Measurements from ENCODE around the gene PLPPR1. TPM values are rescaled to one million over a fixed set of nuclear protein-coding genes. Genes with fewer than 3 reads are reported as not detected.
"Not testable (repeated sequence)": the region's sequence is repeated elsewhere in the genome, so short reads cannot be mapped to it uniquely, and the experiment has no call there.

The PLPPR1 gene
- total RNA-seq, 2 donors from 2014 or later = not detected

GRCh38 chr9:101029315-101030085 is 973 bp downstream of the PLPPR1 start:
- no peaks in the 10 kb centered on the region for H3K9me3 Mint-ChIP-seq
- no peak overlapping the region for H3K4me3 Mint-ChIP-seq
- ATAC-seq (replicated peaks) = no peak
- no peaks in the 10 kb centered on the region for H3K4me1 Mint-ChIP-seq
- H3K27me3 Mint-ChIP-seq = peaks cover 26% of the 10 kb centered on the region
- no peaks in the 10 kb centered on the region for H3K36me3 Mint-ChIP-seq (ENCODE audit: low read depth)
- no peak overlapping the region for H3K27ac Mint-ChIP-seq

- no peak for ATAC-seq (replicated peaks)
- no peak overlapping the region for H3K27ac Mint-ChIP-seq
- H3K9me3 Mint-ChIP-seq = no peaks in the 10 kb centered on the region
- H3K27me3 Mint-ChIP-seq = peaks cover 26% of the 10 kb centered on the region
- H3K36me3 Mint-ChIP-seq (ENCODE audit: low read depth) = no peaks in the 10 kb centered on the region
- no peaks in the 10 kb centered on the region for H3K4me1 Mint-ChIP-seq
- H3K4me3 Mint-ChIP-seq = no peak overlapping the region
These were observed 1.5 kb downstream of the PLPPR1 start for GRCh38 chr9:101030086-101030391.

GRCh38 chr9:101032426-101032825 is 3.9 kb downstream of the PLPPR1 start:
- Mint-ChIP-seq H3K4me1 (no peaks in the 10 kb centered on the region), H3K9me3 (no peaks in the 10 kb centered on the region), H3K36me3 (ENCODE audit: low read depth) (no peaks in the 10 kb centered on the region), H3K27ac (no peak overlapping the region), H3K27me3 (peaks cover 17% of the 10 kb centered on the region), H3K4me3 (no peak overlapping the region)
- no peak for ATAC-seq (replicated peaks)

- Mint-ChIP-seq H3K9me3 (no peaks in the 10 kb centered on the region), H3K27ac (no peak overlapping the region), H3K27me3 (peaks cover 15% of the 10 kb centered on the region), H3K4me3 (no peak overlapping the region), H3K4me1 (no peaks in the 10 kb centered on the region), H3K36me3 (ENCODE audit: low read depth) (no peaks in the 10 kb centered on the region)
- no peak for ATAC-seq (replicated peaks)
These were observed 5.7 kb downstream of the PLPPR1 start for GRCh38 chr9:101034222-101034621.

- no peak overlapping the region for H3K27ac Mint-ChIP-seq
- no peaks in the 10 kb centered on the region for H3K4me1 Mint-ChIP-seq
- ATAC-seq (replicated peaks) = no peak
- H3K27me3 Mint-ChIP-seq = peaks cover 10% of the 10 kb centered on the region
- H3K4me3 Mint-ChIP-seq = no peak overlapping the region
- no peaks in the 10 kb centered on the region for H3K36me3 Mint-ChIP-seq (ENCODE audit: low read depth)
- no peaks in the 10 kb centered on the region for H3K9me3 Mint-ChIP-seq
These were observed 6.6 kb downstream of the PLPPR1 start for GRCh38 chr9:101035098-101035497.

GRCh38 chr9:101037430-101037829 is 8.9 kb downstream of the PLPPR1 start:
- no peak for ATAC-seq (replicated peaks)
- Mint-ChIP-seq H3K27me3 (no peaks in the 10 kb centered on the region), H3K4me1 (no peaks in the 10 kb centered on the region), H3K9me3 (no peaks in the 10 kb centered on the region), H3K36me3 (ENCODE audit: low read depth) (no peaks in the 10 kb centered on the region), H3K27ac (no peak overlapping the region), H3K4me3 (no peak overlapping the region)

- H3K36me3 Mint-ChIP-seq (ENCODE audit: low read depth) = no peaks in the 10 kb centered on the region
- no peaks in the 10 kb centered on the region for H3K9me3 Mint-ChIP-seq
- no peak for ATAC-seq (replicated peaks)
- H3K27ac Mint-ChIP-seq = no peak overlapping the region
- H3K4me1 Mint-ChIP-seq = no peaks in the 10 kb centered on the region
- no peak overlapping the region for H3K4me3 Mint-ChIP-seq
- H3K27me3 Mint-ChIP-seq = no peaks in the 10 kb centered on the region
These were observed 10.0 kb downstream of the PLPPR1 start for GRCh38 chr9:101038488-101038887.

GRCh38 chr9:101039581-101039980 is 11.1 kb downstream of the PLPPR1 start:
- ATAC-seq (replicated peaks); H3K9me3 Mint-ChIP-seq; H3K27me3 Mint-ChIP-seq; H3K36me3 Mint-ChIP-seq (ENCODE audit: low read depth); H3K4me1 Mint-ChIP-seq; H3K27ac Mint-ChIP-seq; H3K4me3 Mint-ChIP-seq: not testable (repeated sequence)

- Mint-ChIP-seq H3K4me3 (no peak overlapping the region), H3K4me1 (no peaks in the 10 kb centered on the region), H3K27me3 (peaks cover 11% of the 10 kb centered on the region), H3K36me3 (ENCODE audit: low read depth) (no peaks in the 10 kb centered on the region), H3K27ac (no peak overlapping the region), H3K9me3 (peaks cover 13% of the 10 kb centered on the region)
- ATAC-seq (replicated peaks) = no peak
These were observed 19.4 kb downstream of the PLPPR1 start for GRCh38 chr9:101047848-101048397.

- no peak for ATAC-seq (replicated peaks)
- Mint-ChIP-seq H3K27me3 (peaks cover 11% of the 10 kb centered on the region), H3K9me3 (peaks cover 17% of the 10 kb centered on the region), H3K4me3 (no peak overlapping the region), H3K27ac (no peak overlapping the region), H3K4me1 (no peaks in the 10 kb centered on the region), H3K36me3 (ENCODE audit: low read depth) (no peaks in the 10 kb centered on the region)
These were observed 22.1 kb downstream of the PLPPR1 start for GRCh38 chr9:101050650-101051049.

- no peaks in the 10 kb centered on the region for H3K36me3 Mint-ChIP-seq (ENCODE audit: low read depth)
- peaks cover 3% of the 10 kb centered on the region for H3K9me3 Mint-ChIP-seq
- ATAC-seq (replicated peaks) = no peak
- H3K27ac Mint-ChIP-seq = no peak overlapping the region
- no peaks in the 10 kb centered on the region for H3K4me1 Mint-ChIP-seq
- H3K27me3 Mint-ChIP-seq = peaks cover 3% of the 10 kb centered on the region
- H3K4me3 Mint-ChIP-seq = no peak overlapping the region
These were observed 26.1 kb downstream of the PLPPR1 start for GRCh38 chr9:101054657-101055056.

GRCh38 chr9:101055516-101055915 is 27.0 kb downstream of the PLPPR1 start:
- Mint-ChIP-seq H3K36me3 (ENCODE audit: low read depth) (no peaks in the 10 kb centered on the region), H3K4me3 (no peak overlapping the region), H3K4me1 (no peaks in the 10 kb centered on the region), H3K27me3 (peaks cover 3% of the 10 kb centered on the region), H3K27ac (no peak overlapping the region), H3K9me3 (peaks cover 3% of the 10 kb centered on the region)
- ATAC-seq (replicated peaks) = no peak

GRCh38 chr9:101062686-101063085 is 34.2 kb downstream of the PLPPR1 start:
- ATAC-seq (replicated peaks) = no peak
- peaks cover 4% of the 10 kb centered on the region for H3K27me3 Mint-ChIP-seq
- H3K36me3 Mint-ChIP-seq (ENCODE audit: low read depth) = no peaks in the 10 kb centered on the region
- H3K27ac Mint-ChIP-seq = no peak overlapping the region
- H3K4me3 Mint-ChIP-seq = no peak overlapping the region
- no peaks in the 10 kb centered on the region for H3K4me1 Mint-ChIP-seq
- no peaks in the 10 kb centered on the region for H3K9me3 Mint-ChIP-seq

GRCh38 chr9:101063192-101063591 is 34.7 kb downstream of the PLPPR1 start:
- H3K27ac Mint-ChIP-seq = no peak overlapping the region
- no peak overlapping the region for H3K4me3 Mint-ChIP-seq
- ATAC-seq (replicated peaks) = no peak
- H3K27me3 Mint-ChIP-seq = peaks cover 4% of the 10 kb centered on the region
- no peaks in the 10 kb centered on the region for H3K9me3 Mint-ChIP-seq
- no peaks in the 10 kb centered on the region for H3K36me3 Mint-ChIP-seq (ENCODE audit: low read depth)
- H3K4me1 Mint-ChIP-seq = no peaks in the 10 kb centered on the region

- Mint-ChIP-seq H3K27me3 (peaks cover 4% of the 10 kb centered on the region), H3K9me3 (no peaks in the 10 kb centered on the region), H3K4me3 (no peak overlapping the region), H3K27ac (no peak overlapping the region), H3K4me1 (no peaks in the 10 kb centered on the region), H3K36me3 (ENCODE audit: low read depth) (no peaks in the 10 kb centered on the region)
- no peak for ATAC-seq (replicated peaks)
These were observed 35.7 kb downstream of the PLPPR1 start for GRCh38 chr9:101064206-101064605.
